Nephron progenitor cell (in vitro differentiated cells): ENCODE data around the gene ATP11A.

Experiments used
- DNase-seq: peaks from one replicate; pipeline ENCODE4 v3.0.0; 2021
- H3K27ac Mint-ChIP-seq: 2 replicates; pipeline ENCODE4 v1.8.0; 2021; ENCODE audit warnings: mild to moderate bottlenecking, moderate library complexity, mixed read lengths
- H3K27me3 Mint-ChIP-seq: 2 replicates; pipeline ENCODE4 v1.8.0; 2021; ENCODE audit warnings: mild to moderate bottlenecking, low read depth, mixed read lengths; ENCODE audit not compliant: poor library complexity
- H3K36me3 Mint-ChIP-seq: 2 replicates; pipeline ENCODE4 v1.8.0; 2021; ENCODE audit warnings: low read depth, mixed read lengths
- H3K4me1 Mint-ChIP-seq: 2 replicates; pipeline ENCODE4 v1.8.0; 2021; ENCODE audit warnings: mixed read lengths
- H3K4me3 Mint-ChIP-seq: 2 replicates; pipeline ENCODE4 v1.8.0; 2021; ENCODE audit warnings: mild to moderate bottlenecking, moderate library complexity, mixed read lengths
- H3K9me3 Mint-ChIP-seq: 2 replicates; pipeline ENCODE4 v1.8.0; 2021; ENCODE audit warnings: mild to moderate bottlenecking, moderate library complexity, mixed read lengths
- CTCF ChIP-seq: fragments of 200-600 bp; sonication (generic); IDR thresholded peaks from 2 replicates; pipeline ENCODE4 v1.5.0; 2021; ENCODE audit warnings: antibody characterized with exemption

Gene ATP11A

GRCh38 chr13:112732679-112733078 is 42.8 kb downstream of the ATP11A start:
- Mint-ChIP-seq H3K4me1 (peaks cover 67% of the 10 kb centered on the region), H3K27ac (no peak overlapping the region), H3K9me3 (no peaks in the 10 kb centered on the region), H3K4me3 (no peak overlapping the region), H3K27me3 (peaks cover 5% of the 10 kb centered on the region), H3K36me3 (peaks cover 9% of the 10 kb centered on the region)
- no peak for DNase-seq
- TF ChIP-seq CTCF: no peak

- no peak for DNase-seq
- no peak for TF ChIP-seq CTCF
- Mint-ChIP-seq H3K27ac (no peak overlapping the region), H3K27me3 (peaks cover 5% of the 10 kb centered on the region), H3K9me3 (no peaks in the 10 kb centered on the region), H3K4me3 (no peak overlapping the region), H3K4me1 (peaks cover 66% of the 10 kb centered on the region), H3K36me3 (peaks cover 9% of the 10 kb centered on the region)
These were observed 43.3 kb downstream of the ATP11A start for GRCh38 chr13:112733112-112733511.

- peaks cover 5% of the 10 kb centered on the region for H3K27me3 Mint-ChIP-seq
- DNase-seq: no peak
- no peak overlapping the region for H3K4me3 Mint-ChIP-seq
- H3K9me3 Mint-ChIP-seq: no peaks in the 10 kb centered on the region
- H3K36me3 Mint-ChIP-seq: peaks cover 9% of the 10 kb centered on the region
- TF ChIP-seq CTCF: no peak
- no peak overlapping the region for H3K27ac Mint-ChIP-seq
- peaks cover 62% of the 10 kb centered on the region for H3K4me1 Mint-ChIP-seq
These were observed 44.0 kb downstream of the ATP11A start for GRCh38 chr13:112733661-112734379.

GRCh38 chr13:112734696-112735547 is 45.1 kb downstream of the ATP11A start:
- H3K4me3 Mint-ChIP-seq: no peak overlapping the region
- DNase-seq: no peak
- H3K9me3 Mint-ChIP-seq: no peaks in the 10 kb centered on the region

GRCh38 chr13:112735791-112736190 is 46.0 kb downstream of the ATP11A start:
- DNase-seq: no peak
- H3K27me3 Mint-ChIP-seq: peaks cover 5% of the 10 kb centered on the region
- H3K36me3 Mint-ChIP-seq: peaks cover 9% of the 10 kb centered on the region
- no peak overlapping the region for H3K4me3 Mint-ChIP-seq
- no peak for TF ChIP-seq CTCF
- H3K9me3 Mint-ChIP-seq: no peaks in the 10 kb centered on the region
- peaks cover 63% of the 10 kb centered on the region for H3K4me1 Mint-ChIP-seq
- H3K27ac Mint-ChIP-seq: no peak overlapping the region

More at GRCh38 chr13:112734696-112735547, 45.1 kb downstream of the ATP11A start:
- no peak for TF ChIP-seq CTCF
- peaks cover 5% of the 10 kb centered on the region for H3K27me3 Mint-ChIP-seq
- H3K36me3 Mint-ChIP-seq: peaks cover 9% of the 10 kb centered on the region
- peaks cover 62% of the 10 kb centered on the region for H3K4me1 Mint-ChIP-seq
- H3K27ac Mint-ChIP-seq: no peak overlapping the region
